HG03571 (cell line): ENCODE measurements around the gene ZNF783.
"Not testable (repeated sequence)": the region's sequence is repeated elsewhere in the genome, so short reads cannot be mapped to it uniquely, and the experiment has no call there.

Experiments used
- ATAC-seq: cut with Tn5 transposase; IDR thresholded peaks from one replicate; pipeline ENCODE4 v1.9.1; 2021; ENCODE audit not compliant: unreplicated experiment

Gene ZNF783

GRCh38 chr7:149329265-149329664 lies 67.3 kb downstream of the ZNF783 start:
- ATAC-seq, result no peak

- no peak for ATAC-seq
Observed at GRCh38 chr7:149329766-149330334, 67.9 kb downstream of the ZNF783 start.

DNA sequence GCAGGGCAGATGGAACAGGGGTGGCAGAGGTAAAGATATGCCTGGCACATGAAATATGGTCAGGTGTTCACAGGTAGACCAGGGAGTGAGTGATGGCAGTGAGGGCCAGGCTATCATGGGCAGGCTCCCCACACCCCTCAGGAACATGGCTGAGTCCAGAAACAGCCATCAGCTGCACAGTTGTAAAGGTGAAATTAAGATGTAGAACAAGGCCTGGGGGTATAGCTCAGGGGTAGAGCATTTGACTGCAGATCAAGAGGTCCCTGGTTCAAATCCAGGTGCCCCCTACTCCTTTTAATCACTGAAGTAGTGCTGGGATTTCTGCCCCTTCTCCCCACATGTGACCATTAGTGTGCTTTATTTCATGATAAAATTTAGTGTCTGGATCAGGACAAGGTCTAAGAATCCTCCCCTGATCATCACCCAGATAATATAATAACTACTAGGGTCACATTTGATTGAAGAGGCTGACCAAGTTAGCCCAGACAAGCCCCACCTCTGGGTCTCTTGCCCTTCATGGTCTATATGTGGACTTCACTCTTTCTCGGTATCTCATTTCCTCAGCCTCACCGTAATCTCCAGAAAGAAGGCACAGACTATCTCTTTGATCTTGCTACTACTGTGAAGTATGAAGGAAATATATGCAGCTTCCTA lies 69.0 kb downstream of the ZNF783 start:
- no peak for ATAC-seq

GRCh38 chr7:149332602-149333320 lies 70.8 kb downstream of the ZNF783 start:
- ATAC-seq, result not testable (repeated sequence)

DNA sequence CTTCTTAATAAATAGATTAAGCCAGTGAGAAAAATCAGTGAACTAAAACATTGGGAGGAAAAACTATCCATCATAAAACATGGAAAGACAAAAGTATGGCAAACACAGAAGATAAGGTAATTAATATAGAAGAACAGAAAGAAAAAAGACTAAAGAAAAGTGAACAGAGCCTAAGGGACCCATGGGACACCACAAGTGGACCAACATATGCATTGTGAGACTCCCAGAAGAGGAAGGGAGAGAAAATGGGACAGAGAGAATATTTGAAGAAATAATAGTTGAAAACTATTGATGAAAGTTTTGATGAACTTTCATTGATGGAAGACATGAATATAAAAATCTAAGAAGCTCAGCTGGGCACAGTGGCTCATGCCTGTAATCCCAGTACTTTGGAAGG lies 71.3 kb downstream of the ZNF783 start:
- ATAC-seq, result no peak

GRCh38 chr7:149334219-149334618 lies 72.2 kb downstream of the ZNF783 start:
- no peak for ATAC-seq
